Suprapubic skin (tissue), 4 donors: ENCODE measurements around the gene SDS. TPM values are rescaled to one million over a fixed set of nuclear protein-coding genes. Genes with fewer than 3 reads are reported as not detected.

ENCODE experiments used
- DNase-seq, 2 donors: peaks; one replicate each; pipeline ENCODE4 v3.0.0-alpha.2; 2019; ENCODE audit warnings: low spot score in 2 of 2
- H3K27ac ChIP-seq: fragments of 200-600 bp; sonication (generic); one replicate; pipeline ENCODE4 v1.5.1; 2019
- H3K27me3 ChIP-seq: fragments of 200-600 bp; sonication (generic); one replicate; pipeline ENCODE4 v1.5.1; 2019
- H3K36me3 ChIP-seq: fragments of 200-600 bp; sonication (generic); one replicate; pipeline ENCODE4 v1.5.1; 2019
- H3K4me1 ChIP-seq: fragments of 200-600 bp; sonication (generic); one replicate; pipeline ENCODE4 v1.5.1; 2019
- H3K4me3 ChIP-seq: fragments of 200-600 bp; sonication (generic); one replicate; pipeline ENCODE4 v1.5.1; 2019; ENCODE audit warnings: mild to moderate bottlenecking
- H3K9me3 ChIP-seq: fragments of 200-600 bp; sonication (generic); one replicate; pipeline ENCODE4 v1.5.1; 2019
- CTCF ChIP-seq, 2 donors: fragments of 200-600 bp in 1 of 2; fragments of 450-650 bp in 1 of 2; sonication (generic) in 1 of 2; IDR thresholded peaks; one replicate each; pipeline ENCODE4 v1.5.1; 2016 to 2019; ENCODE audit warnings: antibody characterized with exemption in 2 of 2, mild to moderate bottlenecking in 1 of 2, moderate library complexity in 1 of 2
- EP300 ChIP-seq: sonication (generic); formaldehyde crosslinking; IDR thresholded peaks from one replicate; pipeline ENCODE4 v1.6.1; 2017; ENCODE audit warnings: antibody characterized with exemption
- POLR2A ChIP-seq, 2 donors: fragments of 450-650 bp; IDR thresholded peaks; one replicate each; pipeline ENCODE4 v1.6.1; 2017; ENCODE audit warnings: antibody characterized with exemption in 2 of 2, mild to moderate bottlenecking in 2 of 2, moderate library complexity in 2 of 2
- POLR2AphosphoS5 ChIP-seq, 3 donors: sonication (generic); formaldehyde crosslinking; IDR thresholded peaks; one replicate each; pipeline ENCODE4 v1.6.1; 2017; ENCODE audit warnings: antibody characterized with exemption in 3 of 3
- WGBS: methylation state at CpG from one replicate; pipeline ENCODE4 v1.1.5; 2018; 5-methylcytosine and 5-hydroxymethylcytosine counted together
- total RNA-seq, 4 donors: library from RNA; depleted of rRNA; stranded (reverse); fragments of >200 nt; gene quantifications; one replicate each; pipeline ENCODE4 v1.1.0, GENCODE V29; 2016

SDS gene
- total RNA-seq, 4 donors from 2014 or later: 2.7 TPM; not detected in 3

DNA sequence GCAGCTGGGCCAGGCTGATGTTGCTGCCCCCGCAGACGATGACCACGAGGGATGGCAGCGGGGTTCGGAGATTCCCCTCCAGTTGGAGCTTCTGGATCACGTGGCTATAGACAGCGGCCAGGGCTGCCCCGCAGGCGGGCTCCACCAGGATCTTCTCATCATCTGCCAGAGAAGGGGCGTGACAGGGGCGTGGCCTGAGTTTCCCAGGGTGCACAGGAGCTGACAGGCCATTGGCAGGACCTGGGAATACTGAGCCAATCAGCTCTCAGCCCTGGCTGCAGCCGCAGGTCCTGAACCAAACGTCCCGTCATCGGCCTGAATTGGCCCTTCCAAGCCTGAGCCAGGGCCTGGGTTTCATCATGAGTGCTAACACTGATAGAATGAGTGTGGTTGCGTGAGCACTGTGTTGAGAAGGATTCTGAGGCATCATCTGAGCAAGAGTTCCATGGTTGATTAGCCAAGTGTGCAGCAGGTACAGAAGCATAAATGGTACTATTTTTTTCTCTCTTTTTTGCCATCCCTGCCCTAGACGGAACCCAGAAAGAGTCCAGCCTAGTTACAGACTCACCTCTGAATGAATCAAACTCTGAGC, 10.6 kb downstream of the SDS start:
- H3K4me1 ChIP-seq: no peaks in the 10 kb centered on the region
- WGBS: 73% methylated on average over 6 of the region's 17 CpGs
- no peak for TF ChIP-seq POLR2AphosphoS5 (IDR thresholded peaks at IDR 0.05)
- no peak for TF ChIP-seq EP300
- TF ChIP-seq CTCF (IDR thresholded peaks at IDR 0.05): no peak
- TF ChIP-seq POLR2A (IDR thresholded peaks at IDR 0.05): no peak
- H3K4me3 ChIP-seq: no peak overlapping the region
- peaks cover 8% of the 10 kb centered on the region for H3K27me3 ChIP-seq
- no peaks in the 10 kb centered on the region for H3K9me3 ChIP-seq
- H3K27ac ChIP-seq: no peak overlapping the region
- peaks cover 35% of the 10 kb centered on the region for H3K36me3 ChIP-seq
- no peak for DNase-seq

- Histone ChIP-seq H3K36me3 (peaks cover 41% of the 10 kb centered on the region), H3K9me3 (no peaks in the 10 kb centered on the region), H3K27me3 (peaks cover 5% of the 10 kb centered on the region), H3K4me3 (no peak overlapping the region), H3K4me1 (no peaks in the 10 kb centered on the region), H3K27ac (no peak overlapping the region)
- DNase-seq: no peak
- WGBS: 82% methylated on average over 7 of the region's 7 CpGs
- TF ChIP-seq EP300: no peak
- no peak for TF ChIP-seq POLR2A (IDR thresholded peaks at IDR 0.05)
- TF ChIP-seq CTCF (IDR thresholded peaks at IDR 0.05): no peak
- TF ChIP-seq POLR2AphosphoS5 (IDR thresholded peaks at IDR 0.05): no peak
Measured at GRCh38 chr12:113392520-113392919, 11.2 kb downstream of the SDS start.

GRCh38 chr12:113391650-113392337, 11.9 kb downstream of the SDS start:
- Histone ChIP-seq H3K27me3 (no peaks in the 10 kb centered on the region), H3K36me3 (peaks cover 48% of the 10 kb centered on the region), H3K4me3 (no peak overlapping the region), H3K27ac (no peak overlapping the region), H3K9me3 (no peaks in the 10 kb centered on the region), H3K4me1 (no peaks in the 10 kb centered on the region)
- no peak for DNase-seq
- TF ChIP-seq POLR2AphosphoS5 (IDR thresholded peaks at IDR 0.05) (no peak), EP300 (no peak), POLR2A (IDR thresholded peaks at IDR 0.05) (no peak), CTCF (IDR thresholded peaks at IDR 0.05) (no peak)
- WGBS: 90% methylated on average over 9 of the region's 9 CpGs

DNA sequence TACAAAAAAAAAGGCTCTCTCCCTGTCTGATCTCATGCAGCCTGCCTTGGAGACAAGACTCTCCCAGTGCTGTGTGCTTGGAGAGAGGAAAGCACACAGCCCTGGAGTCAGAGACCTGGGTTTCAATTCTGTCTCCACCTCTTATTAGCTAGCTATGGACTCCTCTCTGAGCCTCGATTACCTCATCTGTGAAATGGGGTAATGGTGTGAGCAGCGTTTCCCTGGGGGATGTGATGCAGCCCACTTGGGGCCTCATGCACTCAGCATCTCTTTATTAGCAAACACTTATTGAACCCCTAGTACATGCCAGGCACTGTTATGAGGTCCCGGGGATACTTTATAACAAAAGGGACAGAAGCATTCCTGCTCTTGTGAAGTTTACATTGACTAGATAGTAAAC, 12.5 kb downstream of the SDS start:
- WGBS: 99% methylated on average over 3 of the region's 3 CpGs
- Histone ChIP-seq H3K36me3 (peaks cover 53% of the 10 kb centered on the region), H3K27me3 (no peaks in the 10 kb centered on the region), H3K4me1 (no peaks in the 10 kb centered on the region), H3K9me3 (no peaks in the 10 kb centered on the region), H3K27ac (no peak overlapping the region), H3K4me3 (no peak overlapping the region)
- no peak for DNase-seq
- TF ChIP-seq CTCF (IDR thresholded peaks at IDR 0.05) (no peak), POLR2AphosphoS5 (IDR thresholded peaks at IDR 0.05) (no peak)

DNA sequence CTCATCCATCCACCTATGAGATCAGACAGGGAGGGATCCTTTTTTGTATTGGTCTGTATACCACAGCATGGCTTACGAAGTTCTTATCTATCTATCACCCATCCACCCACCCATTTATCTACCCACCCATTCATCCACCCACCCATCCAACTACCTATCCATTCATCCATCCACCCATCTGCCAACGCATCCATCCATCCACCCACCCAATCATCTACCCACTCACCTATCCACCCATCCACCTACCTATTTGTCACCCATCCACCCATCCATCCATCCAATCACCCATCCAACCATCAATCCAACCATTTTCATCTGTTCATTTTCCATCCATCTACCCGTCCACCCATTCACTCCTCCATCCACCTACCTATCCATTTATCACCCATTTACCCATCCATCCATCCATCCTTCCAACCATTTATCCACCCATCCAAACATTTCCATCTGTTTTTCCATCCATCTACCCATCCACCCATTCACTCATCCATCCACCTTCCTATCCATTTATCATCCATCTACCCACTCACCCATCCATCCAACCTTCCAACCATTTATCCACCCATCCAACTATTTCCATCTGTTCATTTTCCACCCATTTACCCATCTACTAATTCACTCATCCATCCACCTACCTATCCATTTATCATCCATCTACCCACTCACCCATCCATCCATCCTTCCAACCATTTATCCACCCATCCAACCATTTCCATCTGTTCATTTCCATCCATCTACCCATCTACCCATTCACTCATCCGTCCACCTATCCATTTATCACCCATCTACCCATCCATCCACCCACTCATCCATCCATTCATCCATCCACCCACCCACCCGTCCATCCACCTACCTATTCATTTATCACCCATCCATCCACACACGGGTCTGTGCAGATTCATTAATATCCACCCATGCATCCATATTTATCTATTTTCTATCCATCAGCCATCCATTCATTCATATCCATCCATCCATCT, 13.3 kb downstream of the SDS start:
- H3K27me3 ChIP-seq: no peaks in the 10 kb centered on the region
- H3K36me3 ChIP-seq: peaks cover 61% of the 10 kb centered on the region
- WGBS: 85% methylated on average over 6 of the region's 6 CpGs
- H3K27ac ChIP-seq: no peak overlapping the region
- H3K4me1 ChIP-seq: no peaks in the 10 kb centered on the region
- no peak overlapping the region for H3K4me3 ChIP-seq
- no peaks in the 10 kb centered on the region for H3K9me3 ChIP-seq
- DNase-seq: no peak
- no peak for TF ChIP-seq EP300
- TF ChIP-seq POLR2A (IDR thresholded peaks at IDR 0.05): no peak
- no peak for TF ChIP-seq CTCF (IDR thresholded peaks at IDR 0.05)
- no peak for TF ChIP-seq POLR2AphosphoS5 (IDR thresholded peaks at IDR 0.05)
